ENCODE measurements around the gene S100A10. TPM values are rescaled to one million over a fixed set of nuclear protein-coding genes. Genes with fewer than 3 reads are reported as not detected.
A peak's percentile ranks its signal among the peaks of the same experiment; 100 is the strongest.

The S100A10 gene
- total RNA-seq = 2.8 TPM

GRCh38 chr1:151993734-151994496 lies at the start of gene S100A10:
S100A10 (minus strand) TSS chr1:151993859; CDS start chr1:151986230, 7,629 bp downstream.
- DNase-seq = no peak

- DNase-seq = no peak
Measured at GRCh38 chr1:152042030-152042429, 48.4 kb upstream of the S100A10 start.

GRCh38 chr1:152039886-152040285 lies 46.2 kb upstream of the S100A10 start:
- no peak for DNase-seq

GRCh38 chr1:152039461-152039860 lies 45.8 kb upstream of the S100A10 start:
- no peak for DNase-seq

GRCh38 chr1:152038871-152039270 lies 45.2 kb upstream of the S100A10 start:
- DNase-seq = no peak

GRCh38 chr1:152036267-152037216 lies 42.9 kb upstream of the S100A10 start, which contains the start of gene S100A11:
S100A11 (minus strand) TSS chr1:152037004; CDS start chr1:152036915, 89 bp downstream.
- peak; percentile 2 for DNase-seq

- no peak for DNase-seq
Measured at GRCh38 chr1:152035539-152036266, 42.0 kb upstream of the S100A10 start.

- DNase-seq = no peak
Measured at GRCh38 chr1:152034654-152035538, 41.2 kb upstream of the S100A10 start.

GRCh38 chr1:152034324-152034653 lies 40.6 kb upstream of the S100A10 start:
- no peak for DNase-seq

- no peak for DNase-seq
Measured at GRCh38 chr1:152029929-152030211, 36.2 kb upstream of the S100A10 start.

- DNase-seq = no peak
Measured at GRCh38 chr1:152029144-152029928, 35.7 kb upstream of the S100A10 start.

- DNase-seq = no peak
Measured at GRCh38 chr1:152026895-152027294, 33.2 kb upstream of the S100A10 start.

- no peak for DNase-seq
Measured at GRCh38 chr1:152024223-152024622, 30.6 kb upstream of the S100A10 start.

- no peak for DNase-seq
Measured at GRCh38 chr1:152023221-152023620, 29.6 kb upstream of the S100A10 start.

GRCh38 chr1:152022474-152022873 lies 28.8 kb upstream of the S100A10 start:
- no peak for DNase-seq

GRCh38 chr1:152021569-152021968 lies 27.9 kb upstream of the S100A10 start:
- DNase-seq = no peak

GRCh38 chr1:152020849-152021248 lies 27.2 kb upstream of the S100A10 start:
- DNase-seq = no peak

GRCh38 chr1:152018537-152018936 lies 24.9 kb upstream of the S100A10 start:
- no peak for DNase-seq

- DNase-seq = no peak
Measured at GRCh38 chr1:152015766-152016165, 22.1 kb upstream of the S100A10 start.

GRCh38 chr1:152014943-152015342 lies 21.3 kb upstream of the S100A10 start:
- DNase-seq = no peak

GRCh38 chr1:152013664-152014237 lies 20.1 kb upstream of the S100A10 start:
- DNase-seq = no peak

Measured in occipital lobe (tissue), 2 donors.